HG02981 (cell line): ENCODE data around the gene TSC2.

ENCODE experiments used
- ATAC-seq: cut with Tn5 transposase; IDR thresholded peaks from one replicate; pipeline ENCODE4 v1.9.1; 2021; ENCODE audit warnings: mild to moderate bottlenecking, moderate library complexity; ENCODE audit not compliant: unreplicated experiment

TSC2 gene

DNA sequence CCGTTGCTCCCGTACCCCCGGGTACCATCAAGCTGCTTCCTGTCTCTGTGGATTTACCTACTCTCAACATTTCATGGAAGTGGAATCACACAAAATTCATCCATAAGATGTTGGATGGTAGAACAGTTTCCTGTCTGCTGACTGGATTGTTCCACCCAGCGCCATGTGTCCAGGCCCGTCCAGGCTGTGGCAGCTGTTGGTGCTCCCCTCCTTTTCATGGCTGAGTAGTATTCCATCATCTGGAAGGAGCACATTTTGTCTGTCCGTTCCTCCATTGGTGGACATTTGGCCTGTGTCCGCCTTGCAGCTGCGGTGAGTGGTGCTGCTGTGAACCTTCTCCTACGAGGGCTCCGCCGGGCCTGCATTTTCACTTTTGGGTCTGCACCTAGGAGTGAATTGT, 18.4 kb downstream of the TSC2 start:
- ATAC-seq = no peak

GRCh38 chr16:2070576-2071453, 23.0 kb downstream of the TSC2 start:
- ATAC-seq = no peak

DNA sequence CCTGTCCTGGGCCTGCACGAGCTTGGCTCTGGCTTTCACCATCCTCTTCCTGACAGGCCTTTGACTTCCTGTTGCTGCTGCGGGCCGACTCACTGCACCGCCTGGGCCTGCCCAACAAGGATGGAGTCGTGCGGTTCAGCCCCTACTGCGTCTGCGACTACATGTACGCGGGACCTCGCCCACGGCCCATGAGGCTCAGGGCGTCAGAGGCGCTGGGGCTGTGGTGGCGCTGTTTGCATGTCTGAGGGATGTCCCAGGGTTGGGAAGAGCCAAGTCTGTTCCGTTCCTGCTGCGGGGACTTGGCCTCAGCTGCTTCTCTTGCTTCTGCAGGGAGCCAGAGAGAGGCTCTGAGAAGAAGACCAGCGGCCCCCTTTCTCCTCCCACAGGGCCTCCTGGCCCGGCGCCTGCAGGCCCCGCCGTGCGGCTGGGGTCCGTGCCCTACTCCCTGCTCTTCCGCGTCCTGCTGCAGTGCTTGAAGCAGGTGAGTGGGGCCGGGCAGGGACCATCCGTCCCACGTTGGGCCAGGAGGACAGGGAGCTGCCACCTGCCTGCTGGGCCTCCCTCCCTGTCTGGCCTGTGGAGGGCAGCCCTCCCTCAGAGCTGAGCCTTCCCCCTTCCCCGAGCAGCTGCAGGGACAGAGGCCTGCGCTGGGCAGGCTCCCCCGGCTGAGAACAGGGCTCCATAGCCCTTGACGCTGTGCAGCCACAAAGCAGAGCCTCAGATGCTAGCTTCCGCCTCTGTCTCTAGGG, 23.8 kb downstream of the TSC2 start:
- no peak for ATAC-seq

DNA sequence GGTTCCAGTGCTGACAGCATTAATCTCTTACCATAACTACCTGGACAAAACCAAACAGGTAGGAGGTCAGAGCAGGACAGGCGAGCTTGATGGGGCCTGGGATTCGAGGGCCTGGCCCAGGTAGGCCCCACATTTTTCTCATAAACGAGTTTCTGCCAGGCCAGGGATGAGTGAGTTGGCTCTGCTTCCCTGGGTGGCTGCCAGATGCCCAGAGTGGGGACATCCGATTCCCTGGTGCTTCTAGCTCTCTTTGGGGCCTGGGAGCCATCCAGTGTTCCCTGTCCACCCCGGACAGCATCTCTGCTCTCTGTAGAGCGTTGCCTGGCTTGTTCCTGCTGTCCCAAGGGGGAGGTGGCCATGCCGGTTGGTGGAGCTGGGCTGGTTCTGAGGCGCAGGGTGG, 25.1 kb downstream of the TSC2 start:
- no peak for ATAC-seq

GRCh38 chr16:2074071-2074470, 26.3 kb downstream of the TSC2 start:
- no peak for ATAC-seq

DNA sequence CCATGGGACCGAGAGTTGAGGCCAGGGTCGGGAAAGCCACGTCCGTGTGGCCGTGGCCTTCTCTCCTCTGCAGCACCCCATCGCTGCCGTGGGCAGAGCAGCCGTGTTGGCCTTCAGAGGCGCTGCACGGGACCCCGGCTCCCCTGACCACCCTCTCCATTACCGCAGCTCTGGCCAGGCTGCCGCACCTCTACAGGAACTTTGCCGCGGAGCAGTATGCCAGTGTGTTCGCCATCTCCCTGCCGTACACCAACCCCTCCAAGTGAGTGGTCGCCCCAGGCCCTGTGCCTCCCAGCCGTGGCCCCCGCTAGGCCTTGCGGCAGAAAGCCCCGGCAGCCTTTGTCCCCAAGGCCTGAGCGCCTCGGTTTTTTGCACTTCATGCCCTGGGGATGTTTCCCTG, 27.8 kb downstream of the TSC2 start:
- ATAC-seq = no peak

- ATAC-seq = no peak
Observed at GRCh38 chr16:2076072-2076865, 28.5 kb downstream of the TSC2 start.

GRCh38 chr16:2077016-2077415, 29.2 kb downstream of the TSC2 start:
- ATAC-seq = no peak

- no peak for ATAC-seq
Observed at GRCh38 chr16:2077696-2078095, 29.9 kb downstream of the TSC2 start.

GRCh38 chr16:2078096-2078495, 30.3 kb downstream of the TSC2 start:
- no peak for ATAC-seq

GRCh38 chr16:2078691-2079090, 30.9 kb downstream of the TSC2 start:
- no peak for ATAC-seq

- ATAC-seq = no peak
Observed at GRCh38 chr16:2079311-2079800, 31.6 kb downstream of the TSC2 start.

GRCh38 chr16:2079991-2080390, 32.2 kb downstream of the TSC2 start:
- no peak for ATAC-seq

DNA sequence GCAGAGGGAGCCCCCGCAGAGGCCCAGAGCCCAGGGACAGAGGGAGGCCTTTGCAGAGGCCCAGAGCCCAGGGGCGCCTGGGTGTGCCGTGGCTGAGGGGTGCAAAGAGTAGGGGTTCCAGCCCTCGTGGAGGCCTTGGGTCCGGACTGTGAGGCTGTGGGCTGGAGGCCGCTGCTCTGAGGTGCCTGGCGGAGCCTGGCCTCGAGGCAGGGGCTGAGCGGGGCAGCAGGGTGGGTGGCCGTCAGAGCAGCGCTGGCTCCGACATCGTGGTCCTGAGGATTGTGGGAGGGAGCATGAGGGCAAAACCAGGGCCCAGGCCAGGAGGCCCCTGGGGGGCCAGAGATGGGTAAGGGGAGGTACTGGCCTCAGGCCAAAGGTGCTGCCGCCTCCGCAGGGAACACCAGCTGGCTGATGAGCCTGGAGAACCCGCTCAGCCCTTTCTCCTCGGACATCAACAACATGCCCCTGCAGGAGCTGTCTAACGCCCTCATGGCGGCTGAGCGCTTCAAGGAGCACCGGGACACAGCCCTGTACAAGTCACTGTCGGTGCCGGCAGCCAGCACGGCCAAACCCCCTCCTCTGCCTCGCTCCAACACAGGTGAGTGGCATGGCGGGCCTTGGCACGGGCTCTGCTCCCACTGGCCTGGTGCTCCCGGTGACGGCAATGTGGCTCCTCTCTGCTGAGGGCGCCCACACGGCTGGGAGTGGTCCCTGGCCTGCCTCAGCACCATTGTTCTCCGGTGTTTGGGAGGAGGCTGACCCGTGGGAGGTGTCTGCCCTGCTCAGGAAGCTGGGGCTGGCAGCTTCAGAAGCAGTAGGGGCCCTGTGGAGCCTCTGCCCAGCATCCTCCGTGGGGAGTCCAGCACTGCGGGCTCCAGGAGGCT, 33.7 kb downstream of the TSC2 start:
- ATAC-seq = no peak

DNA sequence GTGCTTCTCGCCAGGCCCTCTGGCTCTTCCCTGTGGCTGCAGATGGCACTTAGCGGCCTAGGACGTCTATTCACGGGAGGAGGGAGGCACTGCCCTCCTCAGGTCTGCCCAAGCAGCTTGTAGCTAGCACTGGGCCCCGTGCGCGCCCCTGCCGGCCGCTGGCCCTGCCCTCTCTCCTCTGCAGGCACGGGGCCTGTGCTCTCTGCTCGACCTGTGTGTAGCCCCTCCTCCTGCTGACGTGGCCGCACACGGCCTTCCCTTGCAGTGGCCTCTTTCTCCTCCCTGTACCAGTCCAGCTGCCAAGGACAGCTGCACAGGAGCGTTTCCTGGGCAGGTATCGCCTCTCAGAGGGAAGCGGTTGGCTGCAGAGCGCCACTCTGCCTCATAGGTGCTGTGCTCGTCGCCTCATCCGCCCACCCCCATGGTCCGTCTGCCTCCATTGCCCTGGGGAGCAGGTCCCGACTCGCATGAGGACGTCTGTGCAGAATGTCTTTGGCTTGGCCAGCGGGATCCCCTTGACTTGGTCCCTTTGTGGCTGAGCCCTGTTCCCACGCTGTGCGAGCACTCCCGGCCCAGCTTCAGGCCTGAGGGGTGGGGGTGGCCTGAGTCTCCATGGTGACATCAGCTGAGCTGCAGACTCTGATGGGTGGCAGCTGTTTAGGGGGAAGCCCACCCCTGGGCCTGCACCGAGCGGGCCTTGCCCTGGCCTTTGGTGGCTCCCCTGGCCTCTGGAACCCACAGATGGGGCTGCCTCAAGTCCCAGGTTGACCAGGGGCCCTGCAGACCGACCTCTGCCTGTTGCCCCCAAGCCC, 34.6 kb downstream of the TSC2 start:
- ATAC-seq = no peak

- no peak for ATAC-seq
Observed at GRCh38 chr16:2082983-2083364, 35.2 kb downstream of the TSC2 start.

DNA sequence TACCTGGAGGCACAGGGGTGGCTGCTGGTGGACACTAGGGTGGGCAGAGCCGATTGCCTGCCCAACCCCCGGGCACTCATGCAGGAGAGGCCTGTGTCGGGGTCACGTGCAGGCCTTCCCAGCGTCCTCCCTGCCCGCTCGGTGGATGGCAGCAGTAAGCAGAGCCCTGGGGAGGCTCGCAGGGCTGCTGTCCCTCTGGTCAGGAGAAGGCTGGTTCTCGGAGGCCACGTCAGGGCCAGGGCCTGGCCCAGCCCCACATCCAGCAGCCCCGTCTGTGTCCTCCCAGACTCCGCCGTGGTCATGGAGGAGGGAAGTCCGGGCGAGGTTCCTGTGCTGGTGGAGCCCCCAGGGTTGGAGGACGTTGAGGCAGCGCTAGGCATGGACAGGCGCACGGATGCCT, 35.6 kb downstream of the TSC2 start:
- no peak for ATAC-seq

GRCh38 chr16:2083876-2084780, 36.3 kb downstream of the TSC2 start:
- no peak for ATAC-seq
